Ovary (tissue), 9 donors: ENCODE results near the gene LPIN1. TPM values are rescaled to one million over a fixed set of nuclear protein-coding genes. Genes with fewer than 3 reads are reported as not detected.

Source experiments
- DNase-seq, 5 donors: peaks; one replicate each; pipeline ENCODE4 v3.0.0-alpha.2; 2019 to 2020
- H3K27ac ChIP-seq, 2 donors: fragments of 200-600 bp; one replicate each; pipeline versions ENCODE4 v1.5.1 to v1.8.0; 2019 to 2022
- H3K27me3 ChIP-seq: fragments of 200-600 bp; one replicate; pipeline ENCODE4 v1.8.0; 2022
- H3K36me3 ChIP-seq: fragments of 200-600 bp; sonication (generic); one replicate; pipeline ENCODE4 v1.5.1; 2019
- H3K4me1 ChIP-seq: one replicate; pipeline ENCODE4 v1.8.1; 2013; ENCODE audit warnings: mild to moderate bottlenecking, moderate library complexity; ENCODE audit not compliant: insufficient read depth
- H3K4me3 ChIP-seq: fragments of 200-600 bp; sonication (generic); one replicate; pipeline ENCODE4 v1.5.1; 2017
- H3K9me3 ChIP-seq, 2 donors: fragments of 200-600 bp in 1 of 2; sonication (generic) in 1 of 2; one replicate each; pipeline versions ENCODE4 v1.5.1 to v1.8.1; 2013 to 2019; ENCODE audit warnings: mild to moderate bottlenecking in 1 of 2, moderate library complexity in 1 of 2
- EP300 ChIP-seq: sonication (generic); formaldehyde crosslinking; IDR thresholded peaks from one replicate; pipeline ENCODE4 v1.6.1; 2017; ENCODE audit warnings: antibody characterized with exemption
- POLR2A ChIP-seq: fragments of 450-650 bp; IDR thresholded peaks from one replicate; pipeline ENCODE4 v1.6.1; 2017; ENCODE audit warnings: antibody characterized with exemption, mild to moderate bottlenecking, moderate library complexity
- whole genome bisulfite sequencing, 3 donors: extraction: QIAGEN DNeasy Blood & Tissue Kit in 1 of 3; methylation state at CpG; one replicate each; pipeline versions ENCODE4 v1.1.5 to v1.1.7; 2013 to 2017; 5-methylcytosine and 5-hydroxymethylcytosine counted together
- intact Hi-C, 4 donors: fragments of 100-400 bp; cut with DNase I; formaldehyde crosslinking; loops; one replicate each; pipeline versions ENCODE4 v1.11.0 to v1.15.1; 2022 to 2023
- microRNA counts: library from miRNA; unstranded; fragments of <30 nt; microRNA quantifications from one replicate; lab custom pipeline; 2016
- microRNA-seq, 3 donors: library from miRNA; unstranded; fragments of <30 nt; microRNA quantifications; one replicate each; pipeline versions ENCODE4 to v1.2.0, GENCODE V29; 2019 to 2020
- polyA plus RNA-seq, 2 donors: library from polyadenylated mRNA; stranded (reverse); fragments of 200-250 nt in 1 of 2; fragments of 350-450 nt in 1 of 2; fragmentation: Illumina TruSeq in 1 of 2; extraction: RNeasy Lipid Tissue Mini Kit (QIAGEN cat#74804) in 1 of 2; gene quantifications; one replicate each; pipeline ENCODE4 v1.2.3, GENCODE V29; 2013 to 2014
- small RNA-seq: library from RNA; depleted of rRNA; stranded (forward); fragments of <200 nt; gene quantifications from one replicate; pipeline ENCODE3, GENCODE V24; 2016
- total RNA-seq, 7 donors: library from RNA; depleted of rRNA in 2 of 7; stranded (reverse); fragments of >200 nt in 2 of 7; fragmentation: NEBNext Ultra II Directional in 3 of 7; extraction: Animal tissue kit (Norgen Biotek cat#: 25700) in 3 of 7; gene quantifications; one replicate each; pipeline versions ENCODE4 v1.1.0 to v1.2.4, GENCODE V29; 2016 to 2023
- TF ChIP-seq, protein P1 (sequence below), 3 donors: fragments of 450-650 bp in 2 of 3; fragments of 200-600 bp in 1 of 3; IDR thresholded peaks; one replicate each; pipeline versions ENCODE4 v1.5.1 to v1.8.0; 2016 to 2022; ENCODE audit warnings: antibody characterized with exemption in 3 of 3, mild to moderate bottlenecking in 1 of 3
- donor health status: DM: no; HTN: no; CAD: no; lungs with moderate emphysema.
- donor health status: DM: no; HTN: no; CAD: no.
- donor health status: Bipolar disorder and iron deficiency.
- donor health status: DM: yes; HTN: yes; CAD: no.
- donor health status: DM: no; HTN: no; CAD: no.
- donor health status: DM: yes; HTN: yes; CAD: no.

LPIN1 gene
- total and polyA plus RNA-seq, 9 donors, result 19.9 to 144 (median 50.8) TPM

DNA sequence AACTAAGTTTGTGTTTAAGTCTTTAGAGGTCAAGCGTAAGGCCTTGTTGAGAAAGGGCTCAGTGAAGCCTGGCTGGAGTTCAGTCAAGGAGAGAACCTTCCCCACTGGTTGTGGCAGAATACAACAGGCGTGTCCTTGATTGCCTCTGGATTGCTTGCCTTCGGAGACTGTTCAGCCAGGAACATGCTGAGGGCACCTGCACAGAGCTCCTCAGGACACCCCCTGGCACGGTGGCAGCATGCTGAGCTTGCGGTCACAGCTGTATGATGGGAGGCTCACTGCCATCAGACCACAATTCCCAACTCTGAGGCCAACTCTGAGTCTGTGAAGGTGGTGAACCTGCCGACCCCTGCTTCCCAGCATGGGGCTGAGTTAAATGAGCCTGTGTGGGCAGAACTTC, 130.0 kb downstream of the LPIN1 start:
- intact Hi-C loops, result no loop called here
- H3K9me3 ChIP-seq, result no peaks in the 10 kb centered on the region
- no peak overlapping the region for H3K4me3 ChIP-seq
- DNase-seq, result no peak
- no peak overlapping the region for H3K27ac ChIP-seq
- WGBS, 3 donors, result 92 to 97% (median 95%) methylated on average over 6 of the region's 6 CpGs
- no peaks in the 10 kb centered on the region for H3K27me3 ChIP-seq
- no peak for TF ChIP-seq EP300
- TF ChIP-seq, protein P1, sequence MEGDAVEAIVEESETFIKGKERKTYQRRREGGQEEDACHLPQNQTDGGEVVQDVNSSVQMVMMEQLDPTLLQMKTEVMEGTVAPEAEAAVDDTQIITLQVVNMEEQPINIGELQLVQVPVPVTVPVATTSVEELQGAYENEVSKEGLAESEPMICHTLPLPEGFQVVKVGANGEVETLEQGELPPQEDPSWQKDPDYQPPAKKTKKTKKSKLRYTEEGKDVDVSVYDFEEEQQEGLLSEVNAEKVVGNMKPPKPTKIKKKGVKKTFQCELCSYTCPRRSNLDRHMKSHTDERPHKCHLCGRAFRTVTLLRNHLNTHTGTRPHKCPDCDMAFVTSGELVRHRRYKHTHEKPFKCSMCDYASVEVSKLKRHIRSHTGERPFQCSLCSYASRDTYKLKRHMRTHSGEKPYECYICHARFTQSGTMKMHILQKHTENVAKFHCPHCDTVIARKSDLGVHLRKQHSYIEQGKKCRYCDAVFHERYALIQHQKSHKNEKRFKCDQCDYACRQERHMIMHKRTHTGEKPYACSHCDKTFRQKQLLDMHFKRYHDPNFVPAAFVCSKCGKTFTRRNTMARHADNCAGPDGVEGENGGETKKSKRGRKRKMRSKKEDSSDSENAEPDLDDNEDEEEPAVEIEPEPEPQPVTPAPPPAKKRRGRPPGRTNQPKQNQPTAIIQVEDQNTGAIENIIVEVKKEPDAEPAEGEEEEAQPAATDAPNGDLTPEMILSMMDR (IDR thresholded peaks at IDR 0.05), result no peak
- no peak for TF ChIP-seq POLR2A
- H3K4me1 ChIP-seq, result no peaks in the 10 kb centered on the region
- no peaks in the 10 kb centered on the region for H3K36me3 ChIP-seq

GRCh38 chr2:11876889-11877288, 130.5 kb downstream of the LPIN1 start:
- H3K4me1 ChIP-seq, result no peaks in the 10 kb centered on the region
- TF ChIP-seq EP300, result no peak
- no peak for TF ChIP-seq POLR2A
- TF ChIP-seq, protein P1 (IDR thresholded peaks at IDR 0.05), result no peak
- intact Hi-C loops, result no loop called here

More at GRCh38 chr2:11876889-11877288, 130.5 kb downstream of the LPIN1 start:
- 79 to 88% (median 87%) methylated on average over 5 of the region's 5 CpGs for WGBS, 3 donors
- Histone ChIP-seq H3K36me3 (no peaks in the 10 kb centered on the region), H3K4me3 (no peak overlapping the region), H3K27me3 (no peaks in the 10 kb centered on the region), H3K27ac (no peak overlapping the region), H3K9me3 (no peaks in the 10 kb centered on the region)
- DNase-seq, result no peak

MicroRNAs within 50 kb of the gene (microRNA counts, 767-probe panel; counts per million panel counts)
- 530 counts per million, percentile 78 among the panel's probes with 10 or more counts for microRNA hsa-miR-548s (lab: Ali Mortazavi, UCI)

Small RNA genes lying within 50 kb of the gene (microRNA-seq; reads per million reads assigned to microRNA genes)
- gene MIR4262 (0 reads per million in 3 donors), gene MIR548S (0 to 0.75 (median 0.16) reads per million in 3 donors)

Small RNA genes lying within 50 kb of the gene (small RNA-seq; reads per million reads assigned to genes)
- not detected for gene MIR4262
- gene MIR548S, result not detected

Other genes starting within 250 kb of the LPIN1 start
- 100 to 1,000 TPM; 219 to 723 (median 335) TPM for gene GREB1, start 212.6 kb upstream of the LPIN1 start, total RNA-seq
- gene GREB1, start 212.6 kb upstream of the LPIN1 start, polyA plus RNA-seq, result 100 to 1,000 TPM; 104 to 228 TPM
- 1 to 10 TPM in 3 of 7 donors, under 1 TPM in 2, not detected in 2; 0.63 to 3.8 (median 1.1) TPM for gene NTSR2, start 76.4 kb upstream of the LPIN1 start, total RNA-seq
- gene NTSR2, start 76.4 kb upstream of the LPIN1 start, polyA plus RNA-seq, result under 1 TPM; 0.33 to 0.53 TPM